GM12872 (cell line): Measurements from ENCODE around the gene KAT5.

ENCODE experiments used
- TF ChIP-seq, protein P1 (sequence below): IDR thresholded peaks from 3 replicates; pipeline ENCODE4 v1.5.1; 2011; ENCODE audit warnings: low read depth, mild to moderate bottlenecking, low read length, moderate library complexity; ENCODE audit not compliant: insufficient read depth

Gene KAT5

DNA sequence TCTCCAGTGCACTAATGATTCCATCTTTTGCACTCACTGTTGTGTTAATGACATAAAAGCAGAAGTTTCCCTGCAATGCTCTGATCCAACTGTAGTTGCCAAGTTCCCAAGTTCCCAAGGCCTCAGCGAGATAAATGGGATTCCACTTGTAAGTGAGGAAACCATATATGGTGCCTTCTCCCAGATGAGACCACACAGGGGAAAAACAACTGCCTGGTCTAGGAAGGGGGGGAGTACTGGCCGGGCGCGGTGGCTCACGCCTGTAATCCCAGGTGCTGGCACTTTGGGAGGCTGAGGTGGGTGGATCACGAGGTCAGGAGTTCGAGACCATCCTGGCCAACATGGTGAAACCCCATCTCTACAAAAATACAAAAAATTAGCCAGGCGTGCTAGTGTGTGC lies 26.1 kb upstream of the KAT5 start:
- TF ChIP-seq, protein P1, sequence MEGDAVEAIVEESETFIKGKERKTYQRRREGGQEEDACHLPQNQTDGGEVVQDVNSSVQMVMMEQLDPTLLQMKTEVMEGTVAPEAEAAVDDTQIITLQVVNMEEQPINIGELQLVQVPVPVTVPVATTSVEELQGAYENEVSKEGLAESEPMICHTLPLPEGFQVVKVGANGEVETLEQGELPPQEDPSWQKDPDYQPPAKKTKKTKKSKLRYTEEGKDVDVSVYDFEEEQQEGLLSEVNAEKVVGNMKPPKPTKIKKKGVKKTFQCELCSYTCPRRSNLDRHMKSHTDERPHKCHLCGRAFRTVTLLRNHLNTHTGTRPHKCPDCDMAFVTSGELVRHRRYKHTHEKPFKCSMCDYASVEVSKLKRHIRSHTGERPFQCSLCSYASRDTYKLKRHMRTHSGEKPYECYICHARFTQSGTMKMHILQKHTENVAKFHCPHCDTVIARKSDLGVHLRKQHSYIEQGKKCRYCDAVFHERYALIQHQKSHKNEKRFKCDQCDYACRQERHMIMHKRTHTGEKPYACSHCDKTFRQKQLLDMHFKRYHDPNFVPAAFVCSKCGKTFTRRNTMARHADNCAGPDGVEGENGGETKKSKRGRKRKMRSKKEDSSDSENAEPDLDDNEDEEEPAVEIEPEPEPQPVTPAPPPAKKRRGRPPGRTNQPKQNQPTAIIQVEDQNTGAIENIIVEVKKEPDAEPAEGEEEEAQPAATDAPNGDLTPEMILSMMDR = no peak

- TF ChIP-seq, protein P1 = no peak
Measured at GRCh38 chr11:65692367-65692766, 19.7 kb upstream of the KAT5 start.

DNA sequence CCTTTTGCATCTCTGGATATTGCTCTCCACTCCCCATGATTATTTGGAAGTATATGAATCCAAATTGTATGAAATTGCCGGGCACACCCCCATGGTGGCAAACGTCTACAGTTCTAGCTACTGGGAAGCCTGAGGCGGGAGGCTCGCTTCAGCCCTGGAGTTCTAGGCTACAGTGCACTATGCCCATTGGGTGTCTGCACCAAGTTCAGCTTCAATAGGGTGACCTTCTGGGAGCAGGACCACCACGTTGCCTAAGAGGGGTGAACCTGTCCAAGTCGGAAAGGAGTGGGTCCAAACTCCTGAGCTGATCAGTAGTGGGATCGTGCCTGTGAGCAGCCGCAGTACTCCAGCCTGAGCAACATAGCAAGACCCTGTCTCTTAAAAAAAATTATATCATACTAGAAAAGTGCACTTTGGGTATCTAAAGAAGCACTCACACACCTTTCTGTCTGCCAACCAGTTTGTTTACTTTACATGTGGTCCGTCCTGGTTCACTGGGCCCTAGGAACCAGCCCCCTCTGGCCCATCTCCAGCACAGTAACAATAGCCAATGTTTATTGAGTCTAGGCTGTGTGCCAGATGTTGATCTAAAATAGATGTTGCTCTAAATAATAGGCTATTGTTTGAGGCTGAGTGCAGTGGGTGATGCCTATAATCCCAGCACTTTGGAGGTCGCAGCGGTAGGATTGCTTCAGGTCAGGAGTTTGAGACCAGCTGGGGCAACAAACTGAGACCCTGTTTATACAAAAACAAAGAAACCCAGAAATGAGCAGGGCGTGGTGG lies 16.4 kb upstream of the KAT5 start:
- TF ChIP-seq, protein P1 = no peak

DNA sequence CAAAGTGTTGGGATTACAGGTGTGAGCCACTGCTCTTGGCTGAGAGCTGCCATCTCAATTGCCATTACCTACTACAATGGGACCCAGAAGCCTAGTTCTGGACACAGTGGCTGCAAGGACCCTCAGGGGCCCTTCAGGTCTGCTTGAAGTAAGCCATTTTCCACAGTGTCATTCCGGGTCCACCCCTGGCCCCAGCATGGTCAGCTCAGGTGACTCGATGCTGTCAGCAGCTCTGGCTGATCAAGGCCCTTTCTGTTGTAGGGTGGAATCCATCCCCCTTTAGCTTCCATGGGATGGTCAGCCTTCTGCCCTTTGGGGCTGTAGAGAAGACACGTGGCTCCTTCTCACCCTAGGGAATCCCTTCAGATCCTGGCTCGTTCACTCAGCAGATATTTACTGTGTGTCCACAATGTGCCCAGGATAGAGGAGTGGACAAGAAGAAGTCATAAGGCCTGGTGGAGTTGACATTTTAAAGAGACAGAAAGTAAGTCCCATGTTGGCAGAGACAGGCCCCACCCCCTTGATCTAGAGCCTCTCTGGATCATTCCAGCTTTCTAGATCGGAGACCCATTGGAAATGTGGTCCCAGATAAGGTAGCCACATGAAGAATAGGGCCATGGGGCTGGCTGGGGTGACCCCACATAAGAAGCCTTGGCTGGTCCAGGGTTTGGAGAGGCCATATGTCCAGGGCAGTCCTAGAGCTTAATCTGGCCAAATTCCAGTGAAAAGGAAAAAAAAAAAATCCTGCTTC lies 15.1 kb upstream of the KAT5 start:
- TF ChIP-seq, protein P1 = no peak

DNA sequence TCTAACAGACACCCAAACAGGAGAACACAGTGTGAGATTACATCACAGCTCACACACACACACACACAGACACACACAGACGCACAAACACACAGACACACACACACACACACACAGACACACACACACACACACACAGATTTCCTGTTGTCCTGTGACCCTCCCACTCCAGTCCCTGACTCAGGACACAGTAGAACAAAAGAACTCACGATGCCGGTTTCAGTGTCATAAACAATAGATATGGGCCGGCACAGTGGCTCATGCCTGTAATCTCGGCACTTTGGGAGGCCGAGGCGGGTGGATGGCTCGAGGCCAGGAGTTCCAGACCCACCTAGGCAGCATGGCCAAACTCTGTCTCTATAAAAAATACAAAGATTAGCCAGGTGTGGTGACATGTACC lies 13.8 kb upstream of the KAT5 start:
- TF ChIP-seq, protein P1 = no peak

DNA sequence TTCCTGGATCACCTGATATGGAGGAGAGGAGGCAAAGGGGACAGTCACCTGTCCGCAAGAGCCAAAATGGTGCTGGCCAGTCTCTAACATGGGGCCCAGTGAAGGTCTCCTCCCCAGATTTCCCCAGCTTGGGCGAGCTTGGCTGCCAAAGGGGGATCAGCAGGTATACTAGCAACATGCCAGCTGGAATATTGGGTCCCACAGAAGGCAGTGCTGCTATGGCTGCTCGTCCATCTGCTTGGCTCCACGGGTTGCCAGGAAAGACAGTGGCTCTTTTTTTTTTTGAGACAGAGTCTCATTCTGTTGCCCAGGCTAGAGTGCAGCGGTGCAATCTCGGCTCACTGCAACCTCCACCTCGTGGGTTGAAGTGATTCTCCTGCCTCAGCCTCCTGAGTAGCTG lies 12.7 kb upstream of the KAT5 start:
- TF ChIP-seq, protein P1 = no peak

DNA sequence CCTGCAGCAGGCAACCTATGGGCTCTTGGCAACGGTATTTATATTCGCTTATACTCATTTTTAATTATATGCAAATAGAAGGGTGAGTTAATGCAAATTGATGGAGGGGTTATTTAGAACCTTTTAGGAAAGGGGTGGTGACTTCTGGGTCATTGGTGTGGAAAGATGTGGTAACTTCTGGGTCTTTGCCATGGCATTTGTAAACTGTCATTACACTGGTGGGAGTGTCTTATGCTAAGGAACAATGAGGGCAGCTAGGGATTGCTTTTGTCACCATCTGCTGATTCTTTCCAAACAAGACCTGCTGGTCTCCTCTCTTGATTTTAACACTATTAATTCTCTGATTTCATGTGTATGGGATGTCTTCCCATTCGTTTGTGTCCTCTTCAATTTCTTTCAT lies 11.7 kb upstream of the KAT5 start:
- TF ChIP-seq, protein P1 = no peak
